GM12891 (cell line): ENCODE measurements around the gene DBNL.

Source experiments
- PAX5 ChIP-seq: IDR thresholded peaks from 2 replicates; pipeline ENCODE4 v1.6.1; 2011; ENCODE audit warnings: low read length, moderate library complexity, mild to moderate bottlenecking; ENCODE audit not compliant: insufficient read depth, severe bottlenecking
- POLR2A ChIP-seq: IDR thresholded peaks from 2 replicates; pipeline ENCODE4 v1.6.1; 2011; ENCODE audit warnings: low read depth, low read length, control low read depth
- POLR2AphosphoS5 ChIP-seq: IDR thresholded peaks from 2 replicates; pipeline ENCODE4 v1.6.1; 2011; ENCODE audit warnings: low read depth, low read length, control low read depth
- POU2F2 ChIP-seq: IDR thresholded peaks from 2 replicates; pipeline ENCODE4 v1.6.1; 2011; ENCODE audit warnings: low read depth, mild to moderate bottlenecking, control low read depth, low read length, moderate library complexity
- TAF1 ChIP-seq: IDR thresholded peaks from 2 replicates; pipeline ENCODE4 v1.6.1; 2011; ENCODE audit warnings: low read depth, low read length, control low read depth

DNA sequence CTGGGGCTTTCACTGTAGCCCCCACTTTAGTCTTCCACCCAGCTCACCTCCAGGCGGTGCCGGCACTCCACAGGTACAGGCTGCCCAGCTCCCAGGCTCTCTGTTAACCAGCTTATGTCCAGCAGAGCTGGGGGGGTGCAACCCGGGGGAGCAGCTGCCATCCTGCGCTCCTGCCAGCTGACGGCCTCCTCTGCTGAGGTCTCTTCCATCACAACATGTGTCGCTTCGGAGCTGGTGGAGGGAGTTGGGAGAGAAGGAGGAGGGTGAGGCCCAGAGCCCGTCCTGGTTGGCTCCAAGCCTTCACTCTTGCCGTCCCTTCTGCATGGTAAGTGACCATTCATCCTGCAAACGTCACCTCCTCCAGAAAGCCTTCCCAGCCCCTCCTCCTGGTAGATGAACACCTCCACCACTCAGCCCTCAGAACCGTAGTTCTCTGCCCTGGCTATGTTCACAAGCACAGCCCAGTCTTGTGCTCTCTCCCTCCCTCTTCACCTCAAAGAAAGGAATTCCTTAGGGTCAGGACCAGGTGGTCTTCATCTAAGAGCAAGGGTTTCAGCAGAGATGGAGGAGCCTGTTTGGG, 36.3 kb downstream of the DBNL start:
- no peak for TF ChIP-seq TAF1
- no peak for TF ChIP-seq POLR2AphosphoS5
- no peak for TF ChIP-seq POLR2A
- TF ChIP-seq PAX5: no peak
- TF ChIP-seq POU2F2: no peak
